ENCODE data around the gene TEX14.
A peak's percentile ranks its signal among the peaks of the same experiment; 100 is the strongest.
"Not testable (repeated sequence)": the region's sequence is repeated elsewhere in the genome, so short reads cannot be mapped to it uniquely, and the experiment has no call there.

TEX14 gene

GRCh38 chr17:58686980-58687379 lies 4.9 kb downstream of the TEX14 start:
- no peak for DNase-seq

- not testable (repeated sequence) for DNase-seq
Measured at GRCh38 chr17:58684462-58684861, 7.4 kb downstream of the TEX14 start.

GRCh38 chr17:58684003-58684402 lies 7.8 kb downstream of the TEX14 start:
- no peak for DNase-seq

GRCh38 chr17:58680038-58680369 lies 11.8 kb downstream of the TEX14 start:
- DNase-seq = no peak

- no peak for DNase-seq
Measured at GRCh38 chr17:58679263-58680037, 12.4 kb downstream of the TEX14 start.

GRCh38 chr17:58678287-58678686 lies 13.6 kb downstream of the TEX14 start:
- not testable (repeated sequence) for DNase-seq

GRCh38 chr17:58677194-58677880 lies 14.5 kb downstream of the TEX14 start:
- no peak for DNase-seq

- no peak for DNase-seq
Measured at GRCh38 chr17:58671969-58672368, 19.9 kb downstream of the TEX14 start.

GRCh38 chr17:58669853-58670252 lies 22.0 kb downstream of the TEX14 start:
- DNase-seq = no peak

- no peak for DNase-seq
Measured at GRCh38 chr17:58668598-58668935, 23.3 kb downstream of the TEX14 start.

GRCh38 chr17:58667934-58668597 lies 23.8 kb downstream of the TEX14 start:
- DNase-seq = no peak

- peak; percentile 56 for DNase-seq
Measured at GRCh38 chr17:58666858-58667267, 25.0 kb downstream of the TEX14 start.

GRCh38 chr17:58665946-58666857 lies 25.6 kb downstream of the TEX14 start:
- DNase-seq = no peak

- no peak for DNase-seq
Measured at GRCh38 chr17:58664302-58664701, 27.5 kb downstream of the TEX14 start.

- DNase-seq = no peak
Measured at GRCh38 chr17:58661499-58661898, 30.3 kb downstream of the TEX14 start.

GRCh38 chr17:58660621-58661020 lies 31.2 kb downstream of the TEX14 start:
- DNase-seq = no peak

- DNase-seq = not testable (repeated sequence)
Measured at GRCh38 chr17:58659714-58660084, 32.1 kb downstream of the TEX14 start.

GRCh38 chr17:58658804-58659713 lies 32.8 kb downstream of the TEX14 start:
- no peak for DNase-seq

GRCh38 chr17:58657962-58658803 lies 33.7 kb downstream of the TEX14 start:
- not testable (repeated sequence) for DNase-seq

GRCh38 chr17:58648236-58648635 lies 43.6 kb downstream of the TEX14 start:
- no peak for DNase-seq

- DNase-seq = no peak
Measured at GRCh38 chr17:58643147-58643546, 48.7 kb downstream of the TEX14 start.

Data from GF-D8 (cell line).